A549 (cell line): ENCODE measurements around the gene TRIP6. TPM values are rescaled to one million over a fixed set of nuclear protein-coding genes. Genes with fewer than 3 reads are reported as not detected.

ENCODE experiments used
- ATAC-seq, 2 experiments: fragments of 200-7000 bp in 1 of 2; fragments of >200 bp in 1 of 2; cut with Nextera tagmentation in 1 of 2; cut with Tn5 transposase in 1 of 2; 3 replicates each; pipeline versions ENCODE4 v1.8.0 to v1.9.1; 2018 to 2020; ENCODE audit warnings: mild to moderate bottlenecking in 1 of 2, moderate library complexity in 1 of 2
- CTCF ChIA-PET: fragments of 300-600 bp; sonication (Branson Sonifier 250); formaldehyde crosslinking; extraction: SDS; loops from one replicate; lab custom pipeline; 2021; ENCODE audit warnings: antibody characterized with exemption, inconsistent platforms; lab: Yijun Ruan, JAX
- POLR2A ChIA-PET: fragments of 350-600 bp; formaldehyde crosslinking; extraction: SDS; loops from one replicate; lab custom pipeline; 2021; ENCODE audit warnings: antibody characterized with exemption, inconsistent platforms; lab: Yijun Ruan, JAX
- DNase-seq, 2 experiments: peaks; one replicate each; pipeline versions ENCODE4 v3.0.0 to v3.0.0-alpha.2; 2011 to 2016; ENCODE audit warnings: low read depth in 1 of 2, low spot score in 1 of 2
- FAIRE-seq: peaks from 2 replicates; lab custom pipeline; 2011; peaks lifted over from hg19 to GRCh38; lab: Jason Lieb, UNC
- H3K27ac ChIP-seq, 2 experiments: fragments of >200 bp; sonication (Bioruptor Twin); formaldehyde crosslinking; 3 replicates each; pipeline ENCODE4 v1.5.1; 2016 to 2017
- H3K4me1 ChIP-seq: fragments of >200 bp; sonication (Bioruptor Twin); formaldehyde crosslinking; 3 replicates; pipeline ENCODE4 v1.6.1; 2016
- H3K4me2 ChIP-seq: fragments of >200 bp; sonication (Bioruptor Twin); formaldehyde crosslinking; 3 replicates; pipeline ENCODE4 v1.6.1; 2016
- H3K4me3 ChIP-seq: fragments of >200 bp; sonication (Bioruptor Twin); formaldehyde crosslinking; 3 replicates; pipeline ENCODE4 v1.5.1; 2016
- H3K9me3 ChIP-seq: fragments of >200 bp; sonication (Bioruptor Twin); formaldehyde crosslinking; 3 replicates; pipeline ENCODE4 v1.6.1; 2016
- BHLHE40 ChIP-seq: IDR thresholded peaks from 2 replicates; pipeline ENCODE4 v1.6.1; 2012; ENCODE audit warnings: low read depth, low read length, inconsistent platforms
- CBX8 ChIP-seq: fragments of 200-600 bp; sonication (generic); IDR thresholded peaks from 2 replicates; pipeline ENCODE4 v1.6.1; 2016
- CEBPB ChIP-seq, 2 experiments: fragments of >200 bp in 1 of 2; sonication (Bioruptor Twin) in 1 of 2; formaldehyde crosslinking in 1 of 2; IDR thresholded peaks; 2 replicates each; pipeline ENCODE4 v1.6.1; 2012 to 2016
- CHD2 ChIP-seq: fragments of 150-350 bp; IDR thresholded peaks from 2 replicates; pipeline ENCODE4 v1.6.1; 2014; ENCODE audit warnings: low read length; ENCODE audit not compliant: partially characterized antibody
- CHD4 ChIP-seq: fragments of 200-600 bp; sonication (generic); IDR thresholded peaks from 2 replicates; pipeline ENCODE4 v1.6.1; 2016; ENCODE audit warnings: antibody characterized with exemption, mild to moderate bottlenecking, borderline replicate concordance
- EHMT2 ChIP-seq: fragments of 200-600 bp; sonication (generic); IDR thresholded peaks from 2 replicates; pipeline ENCODE4 v1.6.1; 2016; ENCODE audit warnings: antibody characterized with exemption, low read depth, mild to moderate bottlenecking, moderate library complexity
- EP300 ChIP-seq, 2 experiments: fragments of >200 bp; sonication (Bioruptor Twin); formaldehyde crosslinking; IDR thresholded peaks; 2 replicates in 1 of 2; 3 replicates in 1 of 2; pipeline ENCODE4 v1.6.1; 2016 to 2017
- ESRRA ChIP-seq: fragments of 150-350 bp; IDR thresholded peaks from 2 replicates; pipeline ENCODE4 v1.6.1; 2014; ENCODE audit warnings: mild to moderate bottlenecking, low read length, borderline replicate concordance
- FOSB ChIP-seq: fragments of 250-450 bp; sonication (Bioruptor Pico); IDR thresholded peaks from 2 replicates; pipeline ENCODE4 v1.5.0; 2020; ENCODE audit warnings: mild to moderate bottlenecking, moderate library complexity
- GATA3 ChIP-seq: IDR thresholded peaks from 2 replicates; pipeline ENCODE4 v1.6.1; 2012; ENCODE audit warnings: borderline replicate concordance
- HEYL ChIP-seq: fragments of 250-450 bp; sonication (Bioruptor Pico); IDR thresholded peaks from 2 replicates; pipeline ENCODE4 v1.8.0; 2021; ENCODE audit warnings: mild to moderate bottlenecking, moderate library complexity
- HOXB13 ChIP-seq: fragments of 250-450 bp; sonication (Bioruptor Pico); IDR thresholded peaks from 2 replicates; pipeline ENCODE4 v1.5.0; 2020; ENCODE audit warnings: low read depth, mild to moderate bottlenecking, moderate library complexity
- HOXB5 ChIP-seq: fragments of 250-450 bp; sonication (Bioruptor Pico); IDR thresholded peaks from 2 replicates; pipeline ENCODE4 v1.5.0; 2020; ENCODE audit warnings: mild to moderate bottlenecking, moderate library complexity
- JUN ChIP-seq, 2 experiments: fragments of >200 bp; sonication (Bioruptor Twin); formaldehyde crosslinking; IDR thresholded peaks; 2 replicates in 1 of 2; 3 replicates in 1 of 2; pipeline ENCODE4 v1.6.1; 2016 to 2017
- JUNB ChIP-seq: fragments of >200 bp; sonication (Bioruptor Twin); formaldehyde crosslinking; IDR thresholded peaks from 2 replicates; pipeline ENCODE4 v1.6.1; 2016
- KDM1A ChIP-seq: fragments of 200-600 bp; sonication (generic); IDR thresholded peaks from 2 replicates; pipeline ENCODE4 v1.6.1; 2016; ENCODE audit warnings: low read depth, mild to moderate bottlenecking
- MYC ChIP-seq: IDR thresholded peaks from 2 replicates; pipeline ENCODE4 v1.6.1; 2012; ENCODE audit warnings: mild to moderate bottlenecking, inconsistent platforms, low read length, improper control_type of control experiment, borderline replicate concordance
- NFE2L2 ChIP-seq: fragments of 150-350 bp; conservative IDR thresholded peaks from 2 replicates; pipeline ENCODE4 v1.6.1; 2014; ENCODE audit warnings: low read length
- NR3C1 ChIP-seq: fragments of >200 bp; sonication (Bioruptor Twin); formaldehyde crosslinking; IDR thresholded peaks from 3 replicates; pipeline ENCODE4 v1.6.1; 2017
- POLR2AphosphoS2 ChIP-seq: conservative IDR thresholded peaks from 2 replicates; pipeline ENCODE4 v1.6.1; 2012; ENCODE audit warnings: low read length, improper control_type of control experiment, inconsistent platforms
- RCOR1 ChIP-seq: fragments of 150-350 bp; IDR thresholded peaks from 2 replicates; pipeline ENCODE4 v1.6.1; 2014; ENCODE audit warnings: antibody characterized with exemption, low read length, low read depth
- RFX5 ChIP-seq: fragments of 450-650 bp; IDR thresholded peaks from 2 replicates; pipeline ENCODE4 v1.7.1; 2014; ENCODE audit warnings: antibody characterized with exemption, mild to moderate bottlenecking, moderate library complexity
- TP53 ChIP-seq: fragments of 250-450 bp; sonication (Bioruptor Pico); IDR thresholded peaks from 2 replicates; pipeline ENCODE4 v1.5.0; 2021; ENCODE audit warnings: mild to moderate bottlenecking, moderate library complexity
- ZC3H11A ChIP-seq: fragments of 450-650 bp; IDR thresholded peaks from 2 replicates; pipeline ENCODE4 v1.6.1; 2014; ENCODE audit warnings: antibody characterized with exemption, mild to moderate bottlenecking
- ZNF302 ChIP-seq: fragments of 250-450 bp; sonication (Bioruptor Pico); IDR thresholded peaks from 2 replicates; pipeline ENCODE4 v1.9.0; 2021; ENCODE audit warnings: inconsistent platforms, mild to moderate bottlenecking, moderate library complexity
- WGBS: methylation state at CpG from one replicate; pipeline ENCODE4 v1.1.6; 2017; ENCODE audit errors: missing lambda C conversion rate; 5-methylcytosine and 5-hydroxymethylcytosine counted together
- polyA plus RNA-seq, 4 experiments: library from polyadenylated mRNA; depleted of rRNA in 3 of 4; stranded (reverse); fragments of >200 nt; fragmentation: RNase III in 1 of 4; extraction: RNeasy Plus Mini Kit Qiagen cat#74134 plus additional on column Dnase treatment in 1 of 4; gene quantifications; 2 replicates in 3 of 4; 3 replicates in 1 of 4; pipeline ENCODE4 v1.2.3, GENCODE V29; 2011 to 2017
- TF ChIP-seq, protein P1 (sequence below): fragments of 150-350 bp; IDR thresholded peaks from 2 replicates; pipeline ENCODE4 v1.6.1; 2014; ENCODE audit warnings: low read depth, mild to moderate bottlenecking, low read length
- TF ChIP-seq, protein P2 (sequence below): fragments of 450-650 bp; IDR thresholded peaks from 2 replicates; pipeline ENCODE4 v1.6.1; 2014; ENCODE audit warnings: antibody characterized with exemption
- TF ChIP-seq, protein P3 (sequence below): IDR thresholded peaks from 2 replicates; pipeline ENCODE4 v1.6.1; 2012
- TF ChIP-seq, protein P4 (sequence below): fragments of 200-600 bp; sonication (generic); IDR thresholded peaks from 2 replicates; pipeline ENCODE4 v1.6.1; 2016; ENCODE audit warnings: antibody characterized with exemption, mild to moderate bottlenecking, moderate library complexity
- TF ChIP-seq, protein P5 (sequence below): IDR thresholded peaks from 2 replicates; pipeline ENCODE4 v1.6.1; 2012; ENCODE audit warnings: low read depth, borderline replicate concordance
- TF ChIP-seq, protein P6 (sequence below): fragments of 250-450 bp; sonication (Bioruptor Pico); IDR thresholded peaks from 2 replicates; pipeline ENCODE4 v1.5.0; 2021; ENCODE audit warnings: mild to moderate bottlenecking, moderate library complexity, borderline replicate concordance

TRIP6 gene
- polyA plus RNA-seq, 2 of the 4 experiments (the other 2 are of a cell fraction) = 18.0 to 38.5 TPM

DNA sequence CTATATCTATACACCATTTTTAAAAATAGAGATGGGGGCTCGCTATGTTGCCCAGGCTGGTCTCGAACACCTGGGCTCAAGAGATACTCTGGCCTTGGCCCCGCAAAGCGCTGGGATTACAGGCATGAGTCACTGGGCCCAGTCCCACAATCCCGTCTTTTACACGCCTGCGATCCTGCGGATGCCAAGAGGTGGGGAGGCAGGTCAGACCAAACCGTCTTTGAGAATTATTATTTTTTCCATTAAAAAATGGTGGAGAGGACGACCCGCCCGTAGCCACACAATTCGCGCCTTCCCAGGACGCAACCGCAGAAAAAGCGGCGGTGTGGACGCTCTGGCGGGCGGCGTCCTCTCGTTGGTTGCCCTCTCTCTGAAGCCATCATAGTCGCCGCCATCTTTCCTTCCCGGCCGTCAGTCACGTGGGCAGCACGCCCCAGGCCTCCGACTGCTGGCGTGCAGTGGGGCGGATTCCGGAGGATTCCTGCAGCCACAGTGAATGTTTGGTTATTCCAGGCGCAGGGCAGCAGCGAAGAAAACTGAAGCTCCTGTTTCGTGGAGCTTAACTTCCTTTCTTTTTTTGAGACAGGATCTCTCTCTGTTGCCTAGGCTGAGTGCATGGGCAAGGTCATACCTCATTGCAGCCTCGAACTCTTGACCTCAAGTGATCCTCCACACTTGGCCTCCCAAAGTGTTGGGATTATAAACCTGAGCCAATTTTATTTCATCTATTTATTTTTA is 29.9 kb upstream of the TRIP6 start:
- 2% methylated on average over 36 of the region's 37 CpGs for WGBS
- H3K4me1 ChIP-seq = peaks cover 14% of the 10 kb centered on the region
- peak overlapping the region; percentile 85 for H3K4me2 ChIP-seq
- FAIRE-seq (no peak), ATAC-seq (peak; percentile 95 to 99), DNase-seq (peak; percentile 81 to 93)
- ChIA-PET POLR2A (no interaction called here), CTCF (interaction anchor here (1.0 to 18.3 kb wide), 4 partner anchors 9 to 117 kb away, joined by 3 to 317 read pairs (median 4); partner anchors contain the start of genes EPO and SLC12A9)
- peak overlapping the region; percentile 45 for H3K4me3 ChIP-seq
- H3K9me3 ChIP-seq = no peaks in the 10 kb centered on the region
- peak overlapping the region; percentile 85 to 89 for H3K27ac ChIP-seq
- TF ChIP-seq JUN (IDR thresholded peaks at IDR 0.05) = peak in 1 of 2 experiments; percentile 95; a peak in 4 of 5 replicates
- TF ChIP-seq GATA3 = peak; percentile 40; the same call in 1 of the 2 replicates
- no peak for TF ChIP-seq ESRRA
- TF ChIP-seq CHD4 = peak; percentile 93; the same call in 1 of the 2 replicates
- TF ChIP-seq, protein P1, sequence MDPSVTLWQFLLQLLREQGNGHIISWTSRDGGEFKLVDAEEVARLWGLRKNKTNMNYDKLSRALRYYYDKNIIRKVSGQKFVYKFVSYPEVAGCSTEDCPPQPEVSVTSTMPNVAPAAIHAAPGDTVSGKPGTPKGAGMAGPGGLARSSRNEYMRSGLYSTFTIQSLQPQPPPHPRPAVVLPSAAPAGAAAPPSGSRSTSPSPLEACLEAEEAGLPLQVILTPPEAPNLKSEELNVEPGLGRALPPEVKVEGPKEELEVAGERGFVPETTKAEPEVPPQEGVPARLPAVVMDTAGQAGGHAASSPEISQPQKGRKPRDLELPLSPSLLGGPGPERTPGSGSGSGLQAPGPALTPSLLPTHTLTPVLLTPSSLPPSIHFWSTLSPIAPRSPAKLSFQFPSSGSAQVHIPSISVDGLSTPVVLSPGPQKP = no peak
- TF ChIP-seq, protein P2, sequence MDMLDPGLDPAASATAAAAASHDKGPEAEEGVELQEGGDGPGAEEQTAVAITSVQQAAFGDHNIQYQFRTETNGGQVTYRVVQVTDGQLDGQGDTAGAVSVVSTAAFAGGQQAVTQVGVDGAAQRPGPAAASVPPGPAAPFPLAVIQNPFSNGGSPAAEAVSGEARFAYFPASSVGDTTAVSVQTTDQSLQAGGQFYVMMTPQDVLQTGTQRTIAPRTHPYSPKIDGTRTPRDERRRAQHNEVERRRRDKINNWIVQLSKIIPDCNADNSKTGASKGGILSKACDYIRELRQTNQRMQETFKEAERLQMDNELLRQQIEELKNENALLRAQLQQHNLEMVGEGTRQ = peak; percentile 97
- TF ChIP-seq CHD2 = no peak
- 0 out of 2 replicates have a peak, but pooled peaks have one; percentile 56 for TF ChIP-seq HEYL
- no peak for TF ChIP-seq CBX8
- TF ChIP-seq, protein P3, sequence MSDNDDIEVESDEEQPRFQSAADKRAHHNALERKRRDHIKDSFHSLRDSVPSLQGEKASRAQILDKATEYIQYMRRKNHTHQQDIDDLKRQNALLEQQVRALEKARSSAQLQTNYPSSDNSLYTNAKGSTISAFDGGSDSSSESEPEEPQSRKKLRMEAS = peak; percentile 98
- TF ChIP-seq HOXB5 = peak; percentile 76; the same call in 1 of the 2 replicates
- no peak for TF ChIP-seq RFX5
- peak; percentile 76 for TF ChIP-seq BHLHE40
- TF ChIP-seq, protein P4, sequence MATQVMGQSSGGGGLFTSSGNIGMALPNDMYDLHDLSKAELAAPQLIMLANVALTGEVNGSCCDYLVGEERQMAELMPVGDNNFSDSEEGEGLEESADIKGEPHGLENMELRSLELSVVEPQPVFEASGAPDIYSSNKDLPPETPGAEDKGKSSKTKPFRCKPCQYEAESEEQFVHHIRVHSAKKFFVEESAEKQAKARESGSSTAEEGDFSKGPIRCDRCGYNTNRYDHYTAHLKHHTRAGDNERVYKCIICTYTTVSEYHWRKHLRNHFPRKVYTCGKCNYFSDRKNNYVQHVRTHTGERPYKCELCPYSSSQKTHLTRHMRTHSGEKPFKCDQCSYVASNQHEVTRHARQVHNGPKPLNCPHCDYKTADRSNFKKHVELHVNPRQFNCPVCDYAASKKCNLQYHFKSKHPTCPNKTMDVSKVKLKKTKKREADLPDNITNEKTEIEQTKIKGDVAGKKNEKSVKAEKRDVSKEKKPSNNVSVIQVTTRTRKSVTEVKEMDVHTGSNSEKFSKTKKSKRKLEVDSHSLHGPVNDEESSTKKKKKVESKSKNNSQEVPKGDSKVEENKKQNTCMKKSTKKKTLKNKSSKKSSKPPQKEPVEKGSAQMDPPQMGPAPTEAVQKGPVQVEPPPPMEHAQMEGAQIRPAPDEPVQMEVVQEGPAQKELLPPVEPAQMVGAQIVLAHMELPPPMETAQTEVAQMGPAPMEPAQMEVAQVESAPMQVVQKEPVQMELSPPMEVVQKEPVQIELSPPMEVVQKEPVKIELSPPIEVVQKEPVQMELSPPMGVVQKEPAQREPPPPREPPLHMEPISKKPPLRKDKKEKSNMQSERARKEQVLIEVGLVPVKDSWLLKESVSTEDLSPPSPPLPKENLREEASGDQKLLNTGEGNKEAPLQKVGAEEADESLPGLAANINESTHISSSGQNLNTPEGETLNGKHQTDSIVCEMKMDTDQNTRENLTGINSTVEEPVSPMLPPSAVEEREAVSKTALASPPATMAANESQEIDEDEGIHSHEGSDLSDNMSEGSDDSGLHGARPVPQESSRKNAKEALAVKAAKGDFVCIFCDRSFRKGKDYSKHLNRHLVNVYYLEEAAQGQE = no peak
- no peak for TF ChIP-seq MYC
- TF ChIP-seq JUNB = no peak
- TF ChIP-seq, protein P5, sequence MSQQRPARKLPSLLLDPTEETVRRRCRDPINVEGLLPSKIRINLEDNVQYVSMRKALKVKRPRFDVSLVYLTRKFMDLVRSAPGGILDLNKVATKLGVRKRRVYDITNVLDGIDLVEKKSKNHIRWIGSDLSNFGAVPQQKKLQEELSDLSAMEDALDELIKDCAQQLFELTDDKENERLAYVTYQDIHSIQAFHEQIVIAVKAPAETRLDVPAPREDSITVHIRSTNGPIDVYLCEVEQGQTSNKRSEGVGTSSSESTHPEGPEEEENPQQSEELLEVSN = peak; percentile 96
- 0 out of 4 replicates have a peak, but pooled peaks of 1 of the 2 experiments have one; percentile 4 for TF ChIP-seq CEBPB (IDR thresholded peaks at IDR 0.05)
- TF ChIP-seq TP53 (CRISPR knock-in tag) = no peak
- no peak for TF ChIP-seq POLR2AphosphoS2
- TF ChIP-seq NFE2L2 = no peak
- TF ChIP-seq EP300 (IDR thresholded peaks at IDR 0.05) = no peak
- TF ChIP-seq FOSB (CRISPR knock-in tag) = no peak
- peak; percentile 63; the same call in 1 of the 2 replicates for TF ChIP-seq RCOR1
- peak; percentile 72; the same call in 1 of the 2 replicates for TF ChIP-seq KDM1A
- no peak for TF ChIP-seq NR3C1
- peak; percentile 66; the same call in 1 of the 2 replicates for TF ChIP-seq HOXB13 (CRISPR knock-in tag)
- TF ChIP-seq ZNF302 (CRISPR knock-in tag) = no peak
- no peak for TF ChIP-seq ZC3H11A
- TF ChIP-seq EHMT2 = 0 out of 2 replicates have a peak, but pooled peaks have one; percentile 65
- TF ChIP-seq, protein P6, sequence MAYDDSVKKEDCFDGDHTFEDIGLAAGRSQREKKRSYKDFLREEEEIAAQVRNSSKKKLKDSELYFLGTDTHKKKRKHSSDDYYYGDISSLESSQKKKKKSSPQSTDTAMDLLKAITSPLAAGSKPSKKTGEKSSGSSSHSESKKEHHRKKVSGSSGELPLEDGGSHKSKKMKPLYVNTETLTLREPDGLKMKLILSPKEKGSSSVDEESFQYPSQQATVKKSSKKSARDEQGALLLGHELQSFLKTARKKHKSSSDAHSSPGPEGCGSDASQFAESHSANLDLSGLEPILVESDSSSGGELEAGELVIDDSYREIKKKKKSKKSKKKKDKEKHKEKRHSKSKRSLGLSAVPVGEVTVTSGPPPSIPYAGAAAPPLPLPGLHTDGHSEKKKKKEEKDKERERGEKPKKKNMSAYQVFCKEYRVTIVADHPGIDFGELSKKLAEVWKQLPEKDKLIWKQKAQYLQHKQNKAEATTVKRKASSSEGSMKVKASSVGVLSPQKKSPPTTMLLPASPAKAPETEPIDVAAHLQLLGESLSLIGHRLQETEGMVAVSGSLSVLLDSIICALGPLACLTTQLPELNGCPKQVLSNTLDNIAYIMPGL (CRISPR knock-in tag) = no peak
